ENCODE measurements around the gene ANKRD34A.

The ANKRD34A gene

DNA sequence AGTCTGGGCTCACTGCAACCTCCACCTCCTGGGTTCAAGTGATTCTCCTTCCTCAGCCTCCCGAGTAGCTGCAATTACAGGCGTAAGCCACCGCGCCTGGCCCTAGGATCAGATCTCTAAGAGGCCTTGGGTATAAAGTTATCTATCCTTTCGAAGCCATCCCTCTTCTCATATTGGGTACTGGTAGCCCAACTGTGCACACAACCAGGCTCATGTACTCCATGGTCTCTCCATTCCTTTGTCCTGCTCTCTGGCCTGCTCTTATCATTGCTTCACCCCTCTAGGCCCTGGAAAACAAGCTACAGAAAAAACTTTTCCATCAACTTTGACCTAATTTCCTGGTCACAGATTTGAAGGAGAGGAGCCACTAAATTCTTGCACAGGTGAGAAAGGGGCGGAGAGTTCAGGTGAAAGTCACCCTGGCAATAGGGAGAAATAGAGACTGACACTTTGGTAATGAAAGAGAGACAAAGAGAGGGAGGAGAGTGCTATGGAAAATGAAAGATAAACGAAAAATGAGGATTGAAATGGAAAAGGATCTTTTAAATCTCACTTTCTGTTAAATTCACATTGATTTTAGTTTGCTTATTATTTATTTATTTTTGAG, 26.0 kb upstream of the ANKRD34A start:
- no peak for DNase-seq (ENCODE audit: low spot score)

DNA sequence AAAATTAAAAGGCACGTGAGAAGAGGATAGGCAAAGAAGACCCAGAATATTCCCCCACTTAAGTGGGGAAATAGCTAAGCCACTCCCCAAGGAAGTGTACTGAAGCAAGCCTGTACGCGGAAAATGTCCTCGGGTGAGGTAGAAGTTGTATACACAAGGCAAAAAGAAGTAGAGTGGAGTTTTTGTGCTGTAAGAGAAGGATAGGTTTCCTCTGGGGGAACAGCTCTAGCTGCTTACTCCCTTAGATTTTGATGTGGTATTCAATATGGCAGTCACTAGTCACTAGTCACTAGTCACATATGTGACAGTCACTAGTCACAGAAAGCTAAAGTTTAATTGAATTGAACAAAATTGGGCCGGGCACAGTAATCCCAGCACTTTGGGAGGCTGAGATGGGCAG, 24.4 kb upstream of the ANKRD34A start:
- no peak for DNase-seq (ENCODE audit: low spot score)

DNA sequence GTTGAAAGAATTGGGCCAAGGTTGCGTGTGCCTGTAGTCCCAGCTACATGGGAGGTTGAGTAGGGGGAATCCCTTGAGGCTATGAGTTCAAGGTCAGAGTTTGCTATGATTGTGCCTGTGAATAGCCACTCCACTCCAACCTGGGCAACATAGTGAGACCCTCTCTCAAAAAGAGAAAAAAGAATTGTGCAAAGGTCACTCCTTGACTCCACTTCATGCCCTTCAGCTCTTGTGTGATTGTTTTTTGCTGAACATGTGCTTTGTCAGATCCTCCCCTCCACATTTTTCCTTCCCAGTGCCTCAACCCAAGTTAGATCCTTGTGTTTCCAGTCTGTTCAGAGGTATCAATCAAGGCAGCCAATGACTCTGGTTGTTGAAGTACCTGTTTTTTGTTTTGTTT, 23.6 kb upstream of the ANKRD34A start:
- DNase-seq (ENCODE audit: low spot score) = no peak

DNA sequence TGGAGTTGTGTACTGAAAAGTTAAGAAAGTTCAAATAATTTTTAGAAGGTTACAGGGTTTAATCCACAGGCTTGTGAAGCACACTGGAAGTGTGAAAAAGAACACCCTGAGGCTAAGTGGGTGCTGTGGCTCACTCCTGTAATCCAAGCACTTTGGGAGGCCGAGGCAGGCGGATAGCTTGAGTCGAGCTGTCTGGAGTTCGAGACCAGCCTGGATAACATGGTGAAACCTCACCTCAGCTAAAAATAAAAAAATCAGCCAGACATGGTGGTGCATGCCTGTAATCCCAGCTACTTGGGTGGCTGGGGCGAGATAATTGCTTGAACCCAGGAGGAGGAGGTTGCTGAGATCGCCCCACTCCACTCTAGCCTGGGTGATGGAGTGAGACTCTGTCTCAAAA, 22.2 kb upstream of the ANKRD34A start:
- DNase-seq (ENCODE audit: low spot score) = no peak

DNA sequence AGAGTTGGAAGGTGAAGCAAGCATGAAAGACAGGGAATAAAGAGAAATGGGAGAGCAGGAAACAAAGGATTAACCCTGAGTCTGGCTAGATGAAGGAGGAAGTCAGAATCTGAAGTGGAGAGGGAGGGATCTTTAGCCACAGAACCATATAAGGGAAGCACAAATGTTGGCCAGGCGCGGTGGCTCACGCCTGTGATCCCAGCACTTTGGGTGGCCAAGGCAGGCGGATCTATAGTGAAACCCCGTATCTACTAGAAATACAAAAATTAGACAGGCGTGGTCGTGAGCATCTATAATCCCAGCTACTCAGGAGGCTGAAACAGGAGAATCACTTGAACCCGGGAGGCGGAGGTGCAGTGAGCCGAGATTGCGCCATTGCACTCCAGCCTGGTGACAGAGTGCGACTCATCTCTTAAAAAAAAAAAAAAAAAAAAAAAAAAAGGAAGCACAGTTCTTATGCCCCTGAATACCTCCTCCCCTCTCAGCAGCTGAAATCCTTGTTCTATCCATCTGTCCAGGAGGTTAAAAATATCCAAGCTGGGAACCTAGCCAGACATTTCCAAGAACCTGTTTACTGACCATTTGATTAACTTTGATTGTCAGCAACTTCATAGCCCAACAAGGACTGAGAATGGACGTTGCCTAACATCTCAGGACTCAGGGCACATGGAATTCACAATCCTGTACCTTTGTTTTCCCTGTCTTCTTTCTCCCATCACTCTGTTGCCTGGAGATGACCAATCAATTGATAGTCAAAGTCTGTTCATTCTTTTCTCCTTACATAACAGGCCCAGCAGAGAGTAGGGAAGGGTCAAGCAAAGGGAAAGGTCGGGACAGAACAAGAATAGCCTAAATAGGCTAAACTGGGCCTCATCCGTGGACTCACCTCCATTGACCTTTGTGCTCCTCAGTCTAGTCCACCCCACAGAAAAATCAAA, 21.4 kb upstream of the ANKRD34A start:
- no peak for DNase-seq (ENCODE audit: low spot score)

DNA sequence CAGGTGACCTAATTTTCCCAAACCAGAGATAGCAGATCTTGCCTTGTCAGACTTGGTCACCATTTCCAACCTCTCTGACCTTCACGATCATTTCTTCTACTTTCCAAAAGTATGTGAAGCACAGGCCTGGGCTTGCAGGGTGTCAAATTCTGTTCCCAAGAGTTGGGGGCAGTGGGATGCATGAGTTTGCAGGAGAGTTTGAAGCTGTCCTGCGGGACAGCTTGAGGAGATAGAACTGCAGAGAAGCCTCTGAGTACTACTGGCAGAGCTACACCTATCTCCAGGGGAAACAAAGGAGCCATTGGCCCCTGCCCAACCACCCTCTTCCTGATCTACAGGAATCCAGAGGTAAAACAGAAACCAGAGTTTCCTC, 20.7 kb upstream of the ANKRD34A start:
- DNase-seq (ENCODE audit: low spot score) = no peak

DNA sequence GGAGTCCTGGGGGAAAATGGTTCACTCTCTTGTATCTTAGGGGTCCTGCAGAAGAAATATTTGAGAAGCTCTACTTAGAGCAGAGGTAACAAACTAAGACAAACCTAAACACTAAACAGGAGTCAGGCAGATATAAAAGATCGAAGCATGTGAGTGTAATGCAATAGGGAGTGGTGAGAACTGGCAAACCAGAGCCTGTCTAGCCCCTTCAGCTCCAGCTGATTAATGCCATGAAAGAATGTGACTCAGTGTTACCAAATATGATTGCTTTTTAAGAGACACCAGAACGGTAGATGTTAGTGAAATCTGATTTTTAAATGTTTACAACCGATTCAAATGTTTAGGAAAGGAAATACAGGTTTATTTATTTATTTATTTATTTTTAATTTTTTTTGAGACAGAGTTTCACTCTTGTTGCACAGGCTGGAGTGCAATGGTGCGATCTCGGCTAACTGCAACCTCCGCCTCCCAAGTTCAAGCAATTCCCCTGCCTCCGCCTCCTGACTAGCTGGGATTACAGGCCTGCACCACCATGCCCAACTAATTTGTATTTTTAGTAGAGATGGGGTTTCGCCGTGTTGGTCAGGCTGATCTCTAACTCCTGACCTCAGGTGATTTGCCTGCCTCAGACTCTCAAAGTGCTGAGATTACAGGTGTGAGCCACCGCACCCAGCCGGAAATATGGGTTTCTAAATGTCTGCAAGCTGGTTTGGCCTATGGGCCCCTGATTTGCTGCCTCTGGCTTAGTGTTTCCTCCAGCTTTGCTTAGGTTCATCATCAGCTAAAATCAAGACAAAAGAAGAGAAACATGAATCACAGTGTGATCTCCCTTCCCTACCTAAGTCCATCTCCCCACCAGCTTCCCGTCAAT, 19.8 kb upstream of the ANKRD34A start:
- DNase-seq (ENCODE audit: low spot score) = no peak

DNA sequence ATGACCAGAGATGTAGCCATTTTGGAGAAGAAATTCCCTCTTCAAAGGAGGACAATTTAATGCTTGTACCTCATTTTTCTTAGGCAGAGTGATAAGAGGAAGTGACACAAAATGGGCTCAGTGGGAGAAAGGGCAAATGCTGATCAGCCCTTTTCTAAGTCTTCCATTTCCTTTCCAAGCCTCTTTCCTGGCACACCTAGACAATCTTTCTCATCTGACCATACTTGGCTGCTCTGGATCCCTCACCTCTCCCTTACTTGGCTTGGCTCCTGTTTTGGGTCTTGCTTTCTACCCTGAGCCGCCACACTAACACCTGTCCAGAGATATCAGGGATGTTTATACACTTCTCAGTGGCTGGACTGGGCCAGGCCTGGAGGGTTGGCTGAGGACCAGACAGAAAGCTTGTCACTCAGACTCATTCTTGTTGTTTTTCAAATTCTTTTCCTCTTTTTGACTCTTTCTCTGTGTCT, 18.9 kb upstream of the ANKRD34A start:
- no peak for DNase-seq (ENCODE audit: low spot score)

DNA sequence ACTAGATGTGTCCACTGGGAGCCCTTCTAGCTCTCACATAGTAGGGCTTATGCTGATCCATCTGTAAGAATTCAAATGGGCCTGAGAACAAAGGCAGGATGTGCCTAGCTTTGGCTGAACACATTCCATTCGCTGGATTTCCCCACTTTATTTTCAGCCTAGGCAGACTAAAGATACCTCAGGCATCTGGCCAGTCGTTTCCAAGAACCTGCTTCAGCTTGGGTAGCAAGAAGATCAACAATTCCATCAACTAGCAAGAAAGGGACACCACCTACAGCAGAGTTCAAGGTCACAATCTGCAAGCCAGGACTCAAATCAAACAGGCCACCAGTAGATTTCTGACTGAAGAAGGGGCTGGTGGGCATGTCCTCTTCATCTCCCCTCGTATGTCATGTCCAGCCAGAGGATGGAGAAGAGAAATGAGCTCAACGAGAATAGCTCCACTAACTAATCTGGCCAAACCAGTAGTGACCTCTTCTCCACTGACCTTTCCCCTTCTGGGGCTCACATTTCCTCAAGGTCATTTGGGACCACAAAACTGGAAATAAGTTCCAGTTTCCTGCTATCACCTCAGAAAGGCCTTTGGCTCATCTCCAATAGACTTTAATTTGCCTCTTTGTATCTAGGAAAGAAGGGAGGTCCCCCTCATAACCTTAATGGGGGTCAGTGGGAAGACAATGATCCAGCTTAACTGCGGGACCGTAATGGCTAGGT, 17.8 kb upstream of the ANKRD34A start:
- DNase-seq (ENCODE audit: low spot score) = no peak

DNA sequence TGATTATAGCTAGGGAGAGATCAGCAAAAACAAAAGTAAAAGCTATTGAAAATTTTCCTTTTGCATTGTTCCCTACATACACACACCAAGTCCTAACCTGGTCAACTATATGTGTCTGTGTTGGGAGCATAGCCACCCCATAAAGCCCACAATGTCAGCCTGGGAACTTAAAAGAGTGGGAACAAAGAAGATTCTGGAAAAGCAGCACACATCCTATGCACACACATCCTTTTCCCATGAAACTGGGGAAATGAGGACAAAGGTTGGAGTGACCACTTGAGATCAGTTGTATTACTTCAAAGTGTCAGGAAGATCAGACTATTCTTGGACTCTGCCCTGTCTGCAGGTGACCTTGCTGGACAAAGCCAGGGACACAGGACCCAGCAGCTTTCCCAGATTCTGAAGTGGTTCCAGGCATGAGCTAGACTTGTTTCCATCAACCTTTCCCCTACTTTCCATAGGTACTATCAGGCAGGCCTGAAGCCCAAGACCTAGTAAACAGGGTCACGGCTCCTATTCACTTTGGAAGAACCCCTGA, 16.2 kb upstream of the ANKRD34A start:
- peak; percentile 37 for DNase-seq (ENCODE audit: low spot score)

DNA sequence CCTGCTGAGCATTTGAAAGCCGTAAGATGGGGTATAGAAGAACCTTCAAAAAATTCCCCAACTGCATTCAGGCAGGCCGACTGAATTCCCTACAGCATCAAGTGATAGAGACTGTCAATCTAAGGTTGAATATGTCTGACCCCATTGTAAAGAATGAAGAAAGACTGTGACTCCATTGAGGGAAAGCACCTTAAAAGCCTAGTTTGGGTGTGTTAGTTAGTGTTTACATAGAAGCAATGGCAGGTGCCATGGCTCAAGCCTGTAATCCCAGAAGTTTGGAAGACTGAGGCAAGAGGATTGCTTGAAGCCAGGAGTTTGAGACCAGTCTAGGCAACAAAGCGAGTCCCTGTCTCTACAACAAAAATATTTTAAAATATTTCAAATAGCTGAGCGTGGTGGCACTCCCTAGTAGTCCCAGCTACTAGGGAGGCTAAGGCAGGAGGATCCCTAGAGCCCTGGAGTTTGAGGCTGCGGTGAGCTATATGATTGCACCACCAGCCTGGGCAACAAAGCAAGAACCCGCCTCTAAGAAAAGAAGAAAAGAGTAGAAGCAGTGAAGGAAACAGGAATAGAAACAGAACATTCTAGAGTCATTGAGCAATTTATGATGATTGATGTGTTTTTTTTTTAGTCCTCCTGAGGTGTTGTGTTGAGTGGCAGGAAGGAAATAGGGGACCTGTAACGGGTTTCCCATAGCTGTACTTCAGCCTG, 15.5 kb upstream of the ANKRD34A start:
- DNase-seq (ENCODE audit: low spot score) = no peak

DNA sequence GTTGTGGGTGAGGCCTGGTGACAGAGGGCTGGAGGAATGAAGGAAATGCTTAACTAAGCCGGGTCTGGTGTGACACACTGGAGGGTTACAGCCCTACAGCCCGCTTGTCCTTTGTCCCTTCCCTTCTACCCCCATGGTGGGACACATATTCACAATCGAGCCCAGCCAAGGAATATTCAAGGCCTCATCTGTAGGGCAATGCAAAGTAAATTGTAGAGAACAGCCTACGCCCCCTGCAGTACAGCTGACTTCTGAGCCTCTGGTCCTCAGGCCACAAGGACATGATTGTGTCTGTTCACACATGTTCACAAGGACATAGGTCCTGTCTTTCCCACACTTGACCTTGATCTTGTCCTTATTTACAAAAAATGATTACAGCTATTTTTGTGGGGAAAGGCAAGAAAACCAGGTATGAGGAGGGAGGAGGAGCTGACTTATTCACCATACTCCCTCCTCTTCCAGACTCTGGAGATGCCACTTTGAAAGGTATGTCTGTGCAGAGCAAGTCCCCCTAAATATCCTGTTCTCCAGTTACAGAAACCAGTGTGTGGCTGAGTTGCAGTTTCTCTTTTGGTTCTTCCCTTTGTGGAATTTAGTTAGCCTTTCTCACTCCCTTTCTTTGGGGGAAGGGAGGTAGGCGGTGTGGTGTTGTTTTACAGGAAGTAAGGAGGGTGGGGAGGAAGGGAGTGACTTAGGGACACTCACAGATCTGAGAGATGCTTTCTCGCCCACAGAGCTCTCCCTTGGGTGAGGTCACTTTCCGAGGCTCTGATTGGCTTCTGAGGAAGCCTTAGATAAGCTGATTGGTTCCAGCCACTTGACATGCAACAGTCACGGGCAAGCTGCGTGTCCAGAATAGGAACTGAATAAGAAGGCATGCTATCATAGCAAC, 14.7 kb upstream of the ANKRD34A start:
- peak; percentile 98 for DNase-seq (ENCODE audit: low spot score)

DNA sequence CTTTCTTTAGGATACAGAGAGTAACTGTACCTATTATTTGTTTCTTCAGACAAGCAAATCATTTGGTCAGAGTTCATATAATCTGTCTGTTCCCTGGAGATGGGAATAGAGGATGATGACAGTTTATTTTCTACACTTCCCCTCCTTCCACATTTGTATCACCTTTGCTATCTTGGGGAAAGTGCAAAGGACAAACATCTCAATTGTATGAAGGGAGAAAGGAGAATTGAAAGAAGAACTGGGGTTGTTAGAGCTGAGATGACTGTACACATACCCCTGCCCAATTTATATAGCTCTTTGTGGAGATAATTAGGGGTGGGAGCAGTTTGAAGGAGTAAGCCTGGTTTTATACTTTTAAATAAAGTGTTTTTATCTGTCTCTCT, 14.1 kb upstream of the ANKRD34A start:
- peak; percentile 34 for DNase-seq (ENCODE audit: low spot score)

DNA sequence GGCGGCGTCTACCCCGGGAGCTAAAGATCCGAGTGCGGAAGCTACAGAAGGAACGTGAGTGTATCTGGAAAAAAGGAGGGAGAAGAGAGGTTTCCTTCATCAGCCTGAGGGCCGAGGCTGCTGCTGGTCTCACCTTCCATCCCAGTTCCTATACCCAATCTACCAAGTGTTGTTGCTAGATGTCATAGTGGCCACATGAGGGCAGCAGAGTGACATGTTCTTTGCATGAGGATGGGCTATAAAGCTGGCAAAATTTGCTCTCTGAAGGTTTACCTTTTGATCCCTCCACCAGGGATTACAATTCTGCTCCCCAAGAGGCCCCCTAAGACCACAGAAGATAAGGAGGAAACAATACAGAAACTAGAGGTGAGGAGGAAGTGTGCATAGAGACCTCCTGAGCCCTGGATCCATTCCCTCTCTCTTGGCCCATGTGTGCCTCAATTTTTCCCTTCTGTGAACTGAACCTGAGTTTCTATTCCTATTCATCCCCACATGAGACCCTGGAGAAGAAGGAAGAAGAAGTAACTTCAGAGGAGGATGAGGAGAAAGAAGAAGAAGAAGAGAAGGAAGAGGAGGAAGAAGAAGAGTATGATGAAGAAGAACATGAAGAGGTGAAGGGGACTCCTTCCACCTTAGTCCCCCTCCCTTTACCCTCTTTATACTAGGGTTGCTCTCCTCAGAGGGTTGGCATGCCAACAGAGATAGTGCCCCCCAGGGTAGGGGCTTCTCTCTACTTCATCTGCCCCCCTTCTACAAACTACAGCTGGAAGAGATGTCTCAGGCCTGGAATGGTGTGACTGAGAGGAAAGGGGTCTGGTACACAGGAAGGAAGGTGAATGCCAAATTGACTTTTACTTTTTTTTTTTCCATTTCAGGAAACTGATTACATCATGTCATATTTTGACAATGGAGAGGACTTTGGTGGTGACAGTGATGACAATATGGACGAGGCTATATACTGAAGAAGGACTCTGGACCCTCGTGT, 13.4 kb upstream of the ANKRD34A start:
- DNase-seq (ENCODE audit: low spot score) = peak; percentile 90

DNA sequence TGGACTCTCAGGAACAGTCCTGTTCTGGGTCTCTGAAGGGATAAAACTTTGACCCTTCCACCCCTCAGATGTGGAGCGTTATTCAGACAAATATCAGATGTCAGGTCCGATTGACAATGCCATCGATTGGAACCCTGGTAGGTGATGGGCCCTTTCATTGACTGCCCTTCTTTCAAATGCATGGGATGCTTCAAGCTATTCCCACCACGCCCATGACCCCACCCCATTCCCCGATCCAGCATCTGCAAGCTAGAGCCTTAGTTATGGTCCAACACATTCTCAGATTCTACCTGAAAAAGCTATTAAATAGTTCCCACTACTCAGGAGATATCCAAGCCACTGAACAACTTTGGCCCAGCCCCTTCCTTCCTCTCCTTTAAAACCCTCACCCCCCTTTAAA, 12.6 kb upstream of the ANKRD34A start:
- no peak for DNase-seq (ENCODE audit: low spot score)

DNA sequence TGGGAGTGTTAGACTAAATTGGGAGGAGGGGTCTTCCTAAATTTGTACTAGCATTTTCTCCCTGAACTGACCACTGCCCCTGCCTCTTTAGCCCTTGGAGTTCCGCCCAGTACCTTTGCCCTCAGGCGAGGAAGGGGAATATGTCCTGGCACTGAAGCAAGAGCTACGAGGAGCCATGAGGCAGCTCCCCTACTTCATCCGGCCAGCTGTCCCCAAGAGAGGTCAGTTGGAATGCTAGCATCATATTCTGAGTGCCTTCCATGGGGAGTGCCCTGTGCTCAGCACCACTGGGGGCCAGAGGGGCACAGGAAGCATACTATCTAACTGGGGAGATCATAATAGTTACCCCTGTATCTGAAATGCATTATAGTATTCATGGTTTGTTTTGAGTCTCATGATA, 10.8 kb upstream of the ANKRD34A start:
- DNase-seq (ENCODE audit: low spot score) = no peak

DNA sequence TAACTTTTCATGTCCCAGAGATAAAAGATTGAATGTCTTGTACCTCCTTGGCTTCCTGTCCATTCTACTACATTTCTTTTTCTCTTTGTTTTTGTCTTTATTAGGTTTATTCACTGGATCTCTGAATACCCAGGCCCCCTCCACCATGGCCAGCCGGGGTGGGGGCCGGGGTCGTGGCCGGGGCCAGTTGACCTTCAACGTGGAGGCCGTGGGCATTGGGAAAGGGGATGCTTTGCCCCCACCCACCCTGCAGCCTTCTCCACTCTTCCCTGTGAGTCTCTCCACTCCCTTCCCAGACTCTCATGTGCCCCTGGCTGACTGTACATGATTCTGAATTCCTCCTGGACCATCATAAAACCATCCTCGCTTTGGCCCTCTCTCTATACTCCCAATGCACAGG, 10.3 kb upstream of the ANKRD34A start:
- DNase-seq (ENCODE audit: low spot score) = no peak

DNA sequence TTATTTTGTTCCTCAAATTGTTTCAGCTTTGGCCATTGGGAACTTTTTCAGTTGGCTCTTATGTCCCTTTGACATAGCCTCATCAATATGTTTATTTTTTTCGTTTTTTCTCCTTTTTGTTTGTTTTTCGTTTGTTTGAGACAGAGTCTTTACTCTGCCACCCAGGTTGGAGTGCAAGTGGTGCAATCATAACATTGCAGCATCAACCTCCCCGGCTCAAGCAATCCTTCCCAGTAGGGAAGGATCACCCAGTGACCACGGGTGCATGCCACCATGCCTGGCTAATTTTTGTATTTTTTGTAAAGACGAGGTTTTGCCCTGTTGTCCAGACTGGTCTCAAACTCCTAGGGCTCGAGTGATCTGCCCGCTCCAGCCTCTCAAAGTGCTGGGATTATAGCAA, 8.2 kb upstream of the ANKRD34A start:
- DNase-seq (ENCODE audit: low spot score) = no peak

DNA sequence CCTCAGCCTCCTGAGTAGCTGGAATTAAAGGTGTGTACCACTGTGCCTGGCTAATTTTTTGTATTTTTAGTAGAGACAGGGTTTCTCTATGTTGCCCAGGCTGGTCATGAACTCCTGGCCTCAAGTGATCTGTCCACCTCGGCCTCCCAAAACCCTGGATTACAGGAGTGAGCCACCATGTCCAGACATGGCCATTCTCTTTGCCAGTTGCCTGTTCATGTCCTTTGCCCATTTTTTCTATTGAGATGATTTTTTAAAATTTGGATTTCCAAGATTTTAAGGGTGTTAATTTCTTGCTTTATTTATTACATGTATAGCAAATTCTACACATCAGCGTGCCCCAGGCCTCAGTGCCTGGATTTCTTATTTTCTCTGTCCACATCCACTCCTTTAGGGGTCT, 2.9 kb upstream of the ANKRD34A start:
- DNase-seq (ENCODE audit: low spot score) = no peak

Measured in hematopoietic multipotent progenitor cell treated with erythropoietin and hydrocortisone succinate and interleukin-3 and kit ligand, for 17 days (in vitro differentiated cells).